Uterus (tissue), 4 donors: Measurements from ENCODE around the gene CFAP65. TPM values are rescaled to one million over a fixed set of nuclear protein-coding genes. Genes with fewer than 3 reads are reported as not detected.

Experiments used
- DNase-seq, 2 donors: peaks; one replicate each; pipeline ENCODE4 v3.0.0-alpha.2; 2019 to 2020
- H3K27ac ChIP-seq, 2 donors: fragments of 200-600 bp; sonication (generic); 1 replicate in 1 of 2; 2 replicates in 1 of 2; pipeline ENCODE4 v1.5.1; 2016 to 2018
- H3K27me3 ChIP-seq, 2 donors: fragments of 200-600 bp; sonication (generic); one replicate each; pipeline ENCODE4 v1.5.1; 2018 to 2019; ENCODE audit warnings: control low read depth in 1 of 2
- H3K36me3 ChIP-seq, 2 donors: fragments of 200-600 bp; sonication (generic); one replicate each; pipeline ENCODE4 v1.5.1; 2019; ENCODE audit warnings: control low read depth in 1 of 2
- H3K4me1 ChIP-seq, 2 donors: fragments of 200-600 bp; sonication (generic); one replicate each; pipeline ENCODE4 v1.5.1; 2018 to 2019; ENCODE audit warnings: control low read depth in 1 of 2
- H3K4me3 ChIP-seq, 2 donors: fragments of 200-600 bp; sonication (generic); 1 replicate in 1 of 2; 2 replicates in 1 of 2; pipeline ENCODE4 v1.5.1; 2018 to 2019; ENCODE audit warnings: mild to moderate bottlenecking in 1 of 2
- H3K9me3 ChIP-seq, 2 donors: fragments of 200-600 bp; sonication (generic); one replicate each; pipeline ENCODE4 v1.5.1; 2019; ENCODE audit warnings: control low read depth in 1 of 2
- CTCF ChIP-seq, 4 experiments: fragments of 200-600 bp in 2 of 4; fragments of 450-650 bp in 2 of 4; sonication (generic) in 2 of 4; IDR thresholded peaks; one replicate each; pipeline ENCODE4 v1.5.1; 2016 to 2019; ENCODE audit warnings: antibody characterized with exemption in 4 of 4, mild to moderate bottlenecking in 2 of 4, moderate library complexity in 1 of 4
- POLR2A ChIP-seq, 2 donors: fragments of 450-650 bp; IDR thresholded peaks; one replicate each; pipeline ENCODE4 v1.6.1; 2016; ENCODE audit warnings: antibody characterized with exemption in 2 of 2, mild to moderate bottlenecking in 1 of 2, moderate library complexity in 1 of 2
- intact Hi-C: fragments of 100-400 bp; cut with DNase I; formaldehyde crosslinking; loops from one replicate; pipeline ENCODE4 v1.15.1; 2023; ENCODE audit warnings: low total_unique reads
- total RNA-seq, 4 donors: library from RNA; depleted of rRNA in 3 of 4; stranded (reverse); fragments of >200 nt in 3 of 4; gene quantifications; one replicate each; pipeline versions ENCODE4 v1.1.0 to v1.2.4, GENCODE V29; 2014 to 2023
- donor health status: DM: yes; HTN: yes; CAD: no.

CFAP65 gene
- total RNA-seq, 4 donors from 2014 or later: 0.21 to 3.5 (median 1.9) TPM

- Histone ChIP-seq H3K27ac (no peak overlapping the region), H3K27me3 (no peaks in the 10 kb centered on the region), H3K4me1 (no peaks in the 10 kb centered on the region), H3K9me3 (no peaks in the 10 kb centered on the region), H3K36me3 (no peaks in the 10 kb centered on the region), H3K4me3 (no peak overlapping the region)
- no peak for DNase-seq
- intact Hi-C loops: no loop called here
- TF ChIP-seq POLR2A (IDR thresholded peaks at IDR 0.05): no peak
- TF ChIP-seq CTCF (IDR thresholded peaks at IDR 0.05): no peak
Measured at GRCh38 chr2:219081096-219081495, 39.8 kb upstream of the CFAP65 start.

- H3K27me3 ChIP-seq: no peaks in the 10 kb centered on the region
- no peak overlapping the region for H3K27ac ChIP-seq
- no peak overlapping the region for H3K4me3 ChIP-seq
- no peak for TF ChIP-seq POLR2A (IDR thresholded peaks at IDR 0.05)
- no peak for TF ChIP-seq CTCF (IDR thresholded peaks at IDR 0.05)
- DNase-seq: no peak
- H3K9me3 ChIP-seq: no peaks in the 10 kb centered on the region
- H3K36me3 ChIP-seq: no peaks in the 10 kb centered on the region
- no peaks in the 10 kb centered on the region for H3K4me1 ChIP-seq
- intact Hi-C loops: no loop called here
Measured at GRCh38 chr2:219079417-219079816, 38.1 kb upstream of the CFAP65 start.

GRCh38 chr2:219078951-219079350 lies 37.6 kb upstream of the CFAP65 start:
- no peak for DNase-seq
- Histone ChIP-seq H3K4me1 (no peaks in the 10 kb centered on the region), H3K9me3 (no peaks in the 10 kb centered on the region), H3K27ac (no peak overlapping the region), H3K36me3 (no peaks in the 10 kb centered on the region), H3K4me3 (no peak overlapping the region), H3K27me3 (no peaks in the 10 kb centered on the region)
- intact Hi-C loops: no loop called here
- no peak for TF ChIP-seq CTCF (IDR thresholded peaks at IDR 0.05)
- TF ChIP-seq POLR2A (IDR thresholded peaks at IDR 0.05): no peak

GRCh38 chr2:219078126-219078525 lies 36.8 kb upstream of the CFAP65 start:
- Histone ChIP-seq H3K36me3 (no peaks in the 10 kb centered on the region), H3K27ac (no peak overlapping the region), H3K4me3 (no peak overlapping the region), H3K4me1 (no peaks in the 10 kb centered on the region), H3K27me3 (no peaks in the 10 kb centered on the region), H3K9me3 (no peaks in the 10 kb centered on the region)
- intact Hi-C loops: no loop called here
- no peak for DNase-seq
- no peak for TF ChIP-seq CTCF (IDR thresholded peaks at IDR 0.05)
- no peak for TF ChIP-seq POLR2A (IDR thresholded peaks at IDR 0.05)

- TF ChIP-seq POLR2A (IDR thresholded peaks at IDR 0.05): no peak
- TF ChIP-seq CTCF (IDR thresholded peaks at IDR 0.05): no peak
- no peaks in the 10 kb centered on the region for H3K9me3 ChIP-seq
- no peaks in the 10 kb centered on the region for H3K4me1 ChIP-seq
- no peaks in the 10 kb centered on the region for H3K27me3 ChIP-seq
- no peak for DNase-seq
- intact Hi-C loops: no loop called here
- no peak overlapping the region for H3K27ac ChIP-seq
- no peaks in the 10 kb centered on the region for H3K36me3 ChIP-seq
- no peak overlapping the region for H3K4me3 ChIP-seq
Measured at GRCh38 chr2:219076253-219076652, 34.9 kb upstream of the CFAP65 start.
